Transverse colon (tissue), 3 donors: ENCODE results near the gene CLEC4M.

ENCODE experiments used
- POLR2A ChIP-seq: fragments of 450-650 bp; IDR thresholded peaks from one replicate; pipeline ENCODE4 v1.6.1; 2016; ENCODE audit warnings: antibody characterized with exemption, mild to moderate bottlenecking, moderate library complexity
- TF ChIP-seq, protein P1 (sequence below), 5 experiments: fragments of 200-600 bp in 3 of 5; fragments of 450-650 bp in 2 of 5; sonication (generic) in 3 of 5; IDR thresholded peaks; 1 replicate in 2 of 5; 2 replicates in 3 of 5; pipeline ENCODE4 v1.5.1; 2016 to 2017; ENCODE audit warnings: antibody characterized with exemption in 5 of 5, inconsistent platforms in 3 of 5, mild to moderate bottlenecking in 2 of 5, moderate library complexity in 1 of 5

GRCh38 chr19:7734220-7735203 lies 28.5 kb upstream of the CLEC4M start:
- TF ChIP-seq, protein P1, sequence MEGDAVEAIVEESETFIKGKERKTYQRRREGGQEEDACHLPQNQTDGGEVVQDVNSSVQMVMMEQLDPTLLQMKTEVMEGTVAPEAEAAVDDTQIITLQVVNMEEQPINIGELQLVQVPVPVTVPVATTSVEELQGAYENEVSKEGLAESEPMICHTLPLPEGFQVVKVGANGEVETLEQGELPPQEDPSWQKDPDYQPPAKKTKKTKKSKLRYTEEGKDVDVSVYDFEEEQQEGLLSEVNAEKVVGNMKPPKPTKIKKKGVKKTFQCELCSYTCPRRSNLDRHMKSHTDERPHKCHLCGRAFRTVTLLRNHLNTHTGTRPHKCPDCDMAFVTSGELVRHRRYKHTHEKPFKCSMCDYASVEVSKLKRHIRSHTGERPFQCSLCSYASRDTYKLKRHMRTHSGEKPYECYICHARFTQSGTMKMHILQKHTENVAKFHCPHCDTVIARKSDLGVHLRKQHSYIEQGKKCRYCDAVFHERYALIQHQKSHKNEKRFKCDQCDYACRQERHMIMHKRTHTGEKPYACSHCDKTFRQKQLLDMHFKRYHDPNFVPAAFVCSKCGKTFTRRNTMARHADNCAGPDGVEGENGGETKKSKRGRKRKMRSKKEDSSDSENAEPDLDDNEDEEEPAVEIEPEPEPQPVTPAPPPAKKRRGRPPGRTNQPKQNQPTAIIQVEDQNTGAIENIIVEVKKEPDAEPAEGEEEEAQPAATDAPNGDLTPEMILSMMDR (IDR thresholded peaks at IDR 0.05): no peak
- no peak for TF ChIP-seq POLR2A
